ENCODE results near the gene MRPL52.

DNA sequence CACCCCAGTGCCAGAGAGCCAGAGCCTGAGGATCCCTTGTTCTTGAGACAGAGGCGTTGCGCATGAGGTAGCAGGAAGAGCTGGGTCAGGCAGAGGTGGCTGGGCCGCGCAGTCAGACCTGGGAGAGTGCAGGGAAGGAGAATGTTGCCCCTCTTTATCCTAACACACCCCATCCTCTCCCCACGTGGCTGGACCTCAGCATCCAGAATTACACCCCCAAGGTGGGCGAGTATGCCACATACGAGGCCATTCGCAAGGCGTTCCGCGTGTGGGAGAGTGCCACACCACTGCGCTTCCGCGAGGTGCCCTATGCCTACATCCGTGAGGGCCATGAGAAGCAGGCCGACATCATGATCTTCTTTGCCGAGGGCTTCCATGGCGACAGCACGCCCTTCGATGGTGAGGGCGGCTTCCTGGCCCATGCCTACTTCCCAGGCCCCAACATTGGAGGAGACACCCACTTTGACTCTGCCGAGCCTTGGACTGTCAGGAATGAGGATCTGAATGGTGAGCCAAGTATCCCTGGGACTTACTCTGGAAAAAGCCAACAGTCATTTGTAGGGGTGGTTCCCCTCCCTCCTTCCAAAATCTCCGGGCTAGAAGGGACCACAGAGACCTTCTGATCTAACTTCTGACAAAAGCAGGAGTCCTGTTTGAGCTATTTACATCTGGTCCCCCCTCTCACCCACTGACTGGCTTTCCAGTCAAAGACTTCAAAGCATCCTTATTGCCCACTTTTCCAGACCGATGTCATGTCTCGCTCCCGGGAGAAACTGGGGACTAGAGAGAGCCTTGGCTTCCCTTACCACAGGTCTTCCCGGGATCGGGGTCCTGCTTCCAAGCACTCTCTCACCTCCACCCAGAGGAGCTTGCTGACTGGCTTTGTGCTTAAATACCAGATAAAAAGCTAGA is 12.8 kb downstream of the MRPL52 start:
- no peak for TF ChIP-seq SPI1 (IDR thresholded peaks at IDR 0.05; ENCODE audit: low read depth, low read length)
- no peak for TF ChIP-seq POLR2A (IDR thresholded peaks at IDR 0.05; ENCODE audit: low read depth, low read length)
